Naive thymus-derived CD8-positive, alpha-beta T cell (primary cell): ENCODE data around the gene DENND1B. TPM values are rescaled to one million over a fixed set of nuclear protein-coding genes. Genes with fewer than 3 reads are reported as not detected.
"Not testable (repeated sequence)": the region's sequence is repeated elsewhere in the genome, so short reads cannot be mapped to it uniquely, and the experiment has no call there.

Experiments
- ATAC-seq, 2 donors: fragments of 150-1000 bp; cut with Tn5 transposase in 1 of 2; sonication (Bioruptor Pico), chemical (Tn5 transposase) in 1 of 2; 1 replicate in 1 of 2; 2 replicates in 1 of 2; pipeline ENCODE4 v1.10.0; 2021; ENCODE audit warnings: mild to moderate bottlenecking in 2 of 2, moderate library complexity in 2 of 2
- POLR2A ChIA-PET: fragments of 350-600 bp; sonication (Branson Sonifier 250); formaldehyde crosslinking; loops from one replicate; lab custom pipeline; 2021; ENCODE audit warnings: antibody characterized with exemption; lab: Charles Lee
- DNase-seq, 10 donors: peaks; one replicate each; pipeline versions ENCODE4 v3.0.0 to v3.0.0-alpha.2; 2020 to 2022
- H3K27ac Mint-ChIP-seq, 10 donors: one replicate each; pipeline ENCODE4 v1.8.0; 2020 to 2022; ENCODE audit warnings: mild to moderate bottlenecking in 10 of 10, mixed read lengths in 10 of 10, moderate library complexity in 4 of 10, inconsistent platforms in 1 of 10
- H3K27me3 Mint-ChIP-seq, 5 donors: one replicate each; pipeline ENCODE4 v1.8.0; 2021 to 2022; ENCODE audit warnings: mixed read lengths in 5 of 5
- H3K36me3 Mint-ChIP-seq, 3 donors: one replicate each; pipeline ENCODE4 v1.8.0; 2020 to 2022; ENCODE audit warnings: mixed read lengths in 3 of 3, mild to moderate bottlenecking in 2 of 3, inconsistent platforms in 1 of 3
- H3K4me1 Mint-ChIP-seq, 4 donors: one replicate each; pipeline ENCODE4 v1.8.0; 2021 to 2022; ENCODE audit warnings: mixed read lengths in 4 of 4
- H3K4me3 Mint-ChIP-seq, 10 donors: one replicate each; pipeline ENCODE4 v1.8.0; 2020 to 2022; ENCODE audit warnings: mild to moderate bottlenecking in 10 of 10, mixed read lengths in 10 of 10, moderate library complexity in 6 of 10, inconsistent platforms in 1 of 10
- H3K9me3 Mint-ChIP-seq, 9 donors: one replicate each; pipeline ENCODE4 v1.8.0; 2020 to 2022; ENCODE audit warnings: mixed read lengths in 9 of 9, mild to moderate bottlenecking in 3 of 9, inconsistent platforms in 1 of 9, moderate library complexity in 1 of 9
- polyA plus RNA-seq, 3 donors: library from polyadenylated mRNA; unstranded; fragments of 300-500 nt; fragmentation: Illumina TruSeq; gene quantifications; one replicate each; pipeline ENCODE4 v1.2.3, GENCODE V29; 2021
- total RNA-seq, 8 experiments: library from RNA in 2 of 8; stranded (reverse) in 2 of 8; gene quantifications; one replicate each; pipeline ENCODE4 v1.2.3 and lab custom pipeline; 2021 to 2026

DENND1B gene
- total and polyA plus RNA-seq, 5 experiments from 2014 or later = 5.5 to 14.0 (median 9.4) TPM

DNA sequence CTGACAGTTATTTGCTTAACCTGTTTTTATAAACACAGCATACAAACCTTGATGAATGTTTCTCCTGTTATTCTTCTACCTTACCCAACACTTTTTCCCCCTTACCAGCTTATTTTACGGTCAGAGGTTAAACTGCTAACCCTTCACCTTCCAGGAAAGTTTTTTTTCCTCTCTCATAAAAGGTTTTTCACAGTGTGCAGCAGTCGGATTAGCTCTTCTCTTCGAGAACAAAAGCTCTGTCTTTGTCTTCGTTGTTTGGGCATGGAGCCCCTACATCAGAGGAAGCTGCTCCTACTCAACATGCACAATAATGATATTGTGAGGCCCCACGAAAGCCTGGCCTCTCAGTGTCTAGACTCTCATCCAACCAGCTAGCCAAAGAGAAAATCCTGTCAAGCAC is 42.0 kb downstream of the DENND1B start:
- ATAC-seq = no peak
- peaks cover 0 to 8% (median 2%) of the 10 kb centered on the region in 9 donors for H3K9me3 Mint-ChIP-seq
- H3K36me3 Mint-ChIP-seq = peaks cover 6 to 29% (median 11%) of the 10 kb centered on the region in 3 donors
- peaks cover 17 to 27% (median 20%) of the 10 kb centered on the region in 4 donors for H3K4me1 Mint-ChIP-seq
- POLR2A ChIA-PET = no interaction called here
- H3K4me3 Mint-ChIP-seq = no peak overlapping the region
- H3K27ac Mint-ChIP-seq = no peak overlapping the region
- DNase-seq = no peak
- no peaks in the 10 kb centered on the region for H3K27me3 Mint-ChIP-seq

DNA sequence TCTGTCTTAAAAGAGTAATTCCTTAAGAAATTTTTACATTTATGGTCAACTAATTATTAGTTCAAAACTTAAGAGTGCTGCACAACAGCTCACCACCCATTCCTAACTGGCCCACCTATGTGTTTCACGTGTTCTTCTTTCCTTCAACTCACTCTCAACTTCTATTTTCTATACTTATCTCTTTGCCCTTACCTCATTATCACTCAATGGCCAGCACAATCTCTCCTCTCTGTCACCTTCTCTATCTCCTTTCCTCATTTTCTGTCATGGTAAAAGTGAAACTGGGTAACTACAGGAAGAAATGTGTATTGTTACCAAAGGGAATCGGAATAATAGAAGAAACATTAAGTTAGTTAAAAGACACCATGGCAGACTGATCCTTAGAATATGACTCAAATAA is 43.1 kb downstream of the DENND1B start:
- Mint-ChIP-seq H3K36me3 (peaks cover 11 to 36% (median 14%) of the 10 kb centered on the region in 3 donors), H3K27me3 (no peaks in the 10 kb centered on the region), H3K27ac (no peak overlapping the region), H3K4me3 (no peak overlapping the region), H3K4me1 (peaks cover 6 to 22% (median 13%) of the 10 kb centered on the region in 4 donors), H3K9me3 (peaks cover 0 to 18% (median 7%) of the 10 kb centered on the region in 9 donors)
- POLR2A ChIA-PET = no interaction called here
- DNase-seq (no peak), ATAC-seq (no peak)

DNA sequence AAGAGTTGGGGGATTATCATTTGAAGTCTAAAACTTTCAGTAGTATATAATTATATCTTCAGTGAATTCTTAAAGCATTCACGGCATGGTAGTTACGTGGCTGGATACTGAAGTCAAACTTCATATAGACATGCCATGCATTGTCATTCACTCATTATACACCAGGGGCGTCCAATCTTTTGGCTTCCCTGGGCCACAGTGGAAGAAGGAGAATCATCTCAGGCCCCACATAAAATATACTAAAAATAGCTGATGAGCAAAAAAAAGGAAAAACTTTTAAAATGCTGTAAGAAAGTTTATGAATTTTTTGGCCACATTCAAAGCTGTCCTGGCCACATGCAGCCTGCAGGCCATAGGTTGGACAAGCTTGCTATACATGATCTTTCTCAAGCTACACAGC is 43.8 kb downstream of the DENND1B start:
- Mint-ChIP-seq H3K4me3 (no peak overlapping the region), H3K27ac (no peak overlapping the region), H3K4me1 (peaks cover 0 to 15% (median 6%) of the 10 kb centered on the region in 4 donors), H3K27me3 (no peaks in the 10 kb centered on the region), H3K9me3 (peaks cover 1 to 26% (median 12%) of the 10 kb centered on the region in 9 donors), H3K36me3 (peaks cover 14 to 43% (median 19%) of the 10 kb centered on the region in 3 donors)
- POLR2A ChIA-PET = no interaction called here
- no peak for DNase-seq
- no peak for ATAC-seq

DNA sequence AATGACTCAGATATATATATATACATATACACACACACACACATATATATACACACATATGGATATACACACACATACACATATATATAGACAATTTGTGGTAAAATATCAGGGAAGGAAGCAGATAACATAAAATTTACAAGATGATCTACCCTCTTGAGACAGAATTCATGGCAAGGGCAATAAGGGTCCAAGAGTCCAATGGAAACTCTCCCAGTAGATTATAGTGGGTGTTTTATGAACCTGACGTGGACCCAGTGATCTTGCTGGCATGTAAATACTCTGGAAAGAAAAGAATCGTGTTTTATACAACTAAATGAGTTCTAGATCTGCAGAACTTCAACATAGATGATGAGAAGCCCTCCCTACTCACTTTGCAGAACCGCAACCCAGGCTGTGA is 49.3 kb downstream of the DENND1B start:
- no peak overlapping the region for H3K27ac Mint-ChIP-seq
- no peaks in the 10 kb centered on the region for H3K27me3 Mint-ChIP-seq
- H3K4me3 Mint-ChIP-seq = no peak overlapping the region
- no peak for DNase-seq
- POLR2A ChIA-PET = no interaction called here
- peaks cover 10 to 52% (median 30%) of the 10 kb centered on the region in 9 donors for H3K9me3 Mint-ChIP-seq
- ATAC-seq = no peak
- peaks cover 8 to 39% (median 36%) of the 10 kb centered on the region in 3 donors for H3K36me3 Mint-ChIP-seq
- H3K4me1 Mint-ChIP-seq = peaks cover 0 to 3% (median 1%) of the 10 kb centered on the region in 4 donors

DNA sequence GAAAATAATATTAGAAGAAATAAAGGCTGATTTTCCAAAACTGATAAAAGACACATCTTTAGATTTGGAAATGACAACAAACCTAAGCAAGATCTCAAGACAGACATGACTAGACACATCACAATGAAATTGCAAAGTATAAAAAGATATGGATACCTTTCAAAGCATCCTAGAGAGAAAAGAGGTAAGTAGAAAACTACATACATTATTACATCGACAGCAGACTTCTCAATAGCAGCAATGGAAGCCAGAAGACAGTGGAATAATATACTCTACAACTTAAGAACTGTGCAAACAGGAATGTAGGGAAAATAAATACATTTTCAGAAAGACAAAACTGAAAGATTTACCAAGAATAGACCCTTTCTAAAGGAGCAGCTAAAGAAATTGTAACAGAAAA is 50.2 kb downstream of the DENND1B start:
- no peak for ATAC-seq
- no peaks in the 10 kb centered on the region for H3K27me3 Mint-ChIP-seq
- peaks cover 0 to 3% (median 1%) of the 10 kb centered on the region in 4 donors for H3K4me1 Mint-ChIP-seq
- H3K36me3 Mint-ChIP-seq = peaks cover 8 to 37% (median 36%) of the 10 kb centered on the region in 3 donors
- no peak overlapping the region for H3K27ac Mint-ChIP-seq
- H3K4me3 Mint-ChIP-seq = no peak overlapping the region
- no peak for DNase-seq
- peaks cover 10 to 52% (median 30%) of the 10 kb centered on the region in 9 donors for H3K9me3 Mint-ChIP-seq
- POLR2A ChIA-PET = no interaction called here

DNA sequence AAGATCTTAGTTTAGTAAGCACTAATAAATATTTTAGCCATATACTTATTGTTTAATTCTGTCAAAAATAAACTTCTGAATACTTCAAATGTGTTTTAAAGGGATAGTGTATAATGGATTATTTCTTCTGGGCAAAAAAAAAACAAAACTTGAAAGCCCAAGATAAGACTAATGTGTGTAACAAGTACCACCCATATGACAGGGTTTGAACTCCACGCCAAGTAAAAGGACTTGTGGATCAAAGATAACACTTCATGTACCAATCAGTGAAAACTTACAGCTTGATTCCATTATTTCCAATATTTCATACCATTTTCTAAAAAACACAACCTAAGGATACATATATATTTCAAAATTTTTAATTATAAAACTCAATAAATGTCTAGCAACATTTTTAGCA is 59.5 kb downstream of the DENND1B start:
- Mint-ChIP-seq H3K36me3 (no peaks in the 10 kb centered on the region), H3K27ac (no peak overlapping the region), H3K4me1 (peaks cover 4 to 14% (median 9%) of the 10 kb centered on the region in 4 donors), H3K9me3 (no peaks in the 10 kb centered on the region), H3K4me3 (no peak overlapping the region), H3K27me3 (no peaks in the 10 kb centered on the region)
- POLR2A ChIA-PET = no interaction called here
- DNase-seq (no peak), ATAC-seq (no peak)

DNA sequence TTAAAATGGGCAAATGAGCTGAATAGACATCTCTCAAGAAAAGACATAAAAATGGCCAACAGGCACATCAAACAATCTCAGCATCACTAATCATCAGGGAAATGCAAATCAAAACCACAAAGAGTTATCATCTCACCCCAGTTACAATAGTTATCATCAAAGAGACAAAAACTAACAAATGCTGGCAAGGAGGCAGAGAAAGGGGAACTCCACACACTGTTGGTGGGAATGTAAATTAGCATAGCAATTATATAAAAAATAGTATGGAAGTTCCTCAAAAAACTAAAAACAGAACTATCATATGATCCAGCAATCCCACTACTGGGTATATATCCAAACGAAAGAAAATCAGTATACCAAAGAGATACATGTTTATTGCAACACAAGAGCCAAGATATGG is 68.7 kb downstream of the DENND1B start:
- Mint-ChIP-seq H3K9me3 (peaks cover 0 to 10% (median 2%) of the 10 kb centered on the region in 9 donors), H3K36me3 (peaks cover 8 to 21% (median 16%) of the 10 kb centered on the region in 3 donors), H3K4me3 (no peak overlapping the region), H3K27me3 (no peaks in the 10 kb centered on the region), H3K27ac (no peak overlapping the region), H3K4me1 (peaks cover 5 to 16% (median 8%) of the 10 kb centered on the region in 4 donors)
- POLR2A ChIA-PET = interaction anchor here (0.6 kb wide), 1 partner anchor 91 kb away, joined by 3 read pairs; no protein-coding TSS in a partner anchor
- no peak for ATAC-seq
- no peak for DNase-seq

DNA sequence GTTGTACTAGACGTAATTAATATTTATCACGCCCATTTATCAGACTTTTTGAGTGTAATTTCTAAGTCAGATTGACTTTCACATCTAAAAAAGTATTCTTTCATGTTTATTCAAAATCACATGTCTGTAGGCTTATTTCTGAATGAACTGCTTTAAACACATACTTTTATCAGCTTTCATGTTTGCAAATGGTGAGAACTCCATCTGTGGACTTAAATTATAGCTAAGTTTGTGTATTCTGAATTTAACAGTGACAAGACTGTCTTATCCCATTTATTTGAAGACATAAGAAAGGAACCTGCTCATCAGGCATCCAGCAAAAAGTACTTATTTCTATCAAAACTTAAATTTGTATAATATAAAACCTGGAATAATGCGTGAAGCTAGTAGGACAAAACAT is 69.3 kb downstream of the DENND1B start:
- no peak overlapping the region for H3K27ac Mint-ChIP-seq
- POLR2A ChIA-PET = no interaction called here
- H3K9me3 Mint-ChIP-seq = peaks cover 0 to 13% (median 4%) of the 10 kb centered on the region in 9 donors
- H3K27me3 Mint-ChIP-seq = no peaks in the 10 kb centered on the region
- H3K4me3 Mint-ChIP-seq = no peak overlapping the region
- ATAC-seq = no peak
- peaks cover 10 to 24% (median 22%) of the 10 kb centered on the region in 3 donors for H3K36me3 Mint-ChIP-seq
- no peak for DNase-seq
- peaks cover 5 to 16% (median 8%) of the 10 kb centered on the region in 4 donors for H3K4me1 Mint-ChIP-seq

DNA sequence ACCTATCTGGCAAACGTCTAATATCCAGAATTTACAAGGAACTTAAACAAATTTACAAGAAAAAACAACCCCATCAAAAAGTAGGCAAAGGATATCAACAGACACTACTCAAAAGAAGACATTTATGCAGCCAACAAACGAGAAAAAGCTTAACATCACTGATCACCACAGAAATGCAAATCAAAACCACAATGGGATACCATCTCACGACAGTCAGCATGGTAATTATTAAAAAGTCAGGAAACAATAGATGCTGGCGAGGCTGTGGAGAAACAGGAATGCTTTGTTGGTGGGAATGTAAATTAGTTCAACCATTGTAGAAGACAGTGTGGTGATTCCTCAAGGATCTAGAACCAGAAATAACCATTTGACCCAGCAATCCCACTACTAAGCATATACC is 74.6 kb downstream of the DENND1B start:
- Mint-ChIP-seq H3K36me3 (peaks cover 16 to 23% (median 20%) of the 10 kb centered on the region in 3 donors), H3K9me3 (peaks cover 0 to 16% (median 2%) of the 10 kb centered on the region in 9 donors), H3K4me1 (peaks cover 18 to 41% (median 27%) of the 10 kb centered on the region in 4 donors)
- H3K27ac Mint-ChIP-seq, DNase-seq, ATAC-seq, POLR2A ChIA-PET, H3K4me3 Mint-ChIP-seq, H3K27me3 Mint-ChIP-seq: not testable (repeated sequence)

DNA sequence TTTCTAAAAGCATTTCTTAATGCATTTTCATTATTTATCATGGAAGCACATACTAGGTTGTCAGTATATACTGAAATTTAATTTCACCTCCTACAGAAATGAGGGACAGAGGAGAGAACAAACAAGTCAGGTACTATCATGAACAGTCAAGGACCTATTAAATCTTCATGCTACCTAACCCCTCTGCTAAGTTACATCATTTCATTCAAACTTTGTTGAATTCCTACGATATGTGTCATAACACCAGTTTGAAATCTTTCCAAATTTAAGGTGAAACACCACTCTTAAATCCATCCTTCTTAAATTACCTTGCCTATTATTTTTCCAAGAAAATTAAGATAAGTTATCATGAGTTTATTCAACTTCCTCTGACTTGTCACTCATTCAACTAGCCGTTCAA is 78.9 kb downstream of the DENND1B start:
- POLR2A ChIA-PET = no interaction called here
- no peak overlapping the region for H3K27ac Mint-ChIP-seq
- DNase-seq (no peak), ATAC-seq (no peak)
- no peak overlapping the region for H3K4me3 Mint-ChIP-seq
- H3K27me3 Mint-ChIP-seq = no peaks in the 10 kb centered on the region
- peaks cover 0 to 16% (median 2%) of the 10 kb centered on the region in 9 donors for H3K9me3 Mint-ChIP-seq
- peaks cover 14 to 41% (median 33%) of the 10 kb centered on the region in 4 donors for H3K4me1 Mint-ChIP-seq
- peaks cover 5 to 17% (median 15%) of the 10 kb centered on the region in 3 donors for H3K36me3 Mint-ChIP-seq

DNA sequence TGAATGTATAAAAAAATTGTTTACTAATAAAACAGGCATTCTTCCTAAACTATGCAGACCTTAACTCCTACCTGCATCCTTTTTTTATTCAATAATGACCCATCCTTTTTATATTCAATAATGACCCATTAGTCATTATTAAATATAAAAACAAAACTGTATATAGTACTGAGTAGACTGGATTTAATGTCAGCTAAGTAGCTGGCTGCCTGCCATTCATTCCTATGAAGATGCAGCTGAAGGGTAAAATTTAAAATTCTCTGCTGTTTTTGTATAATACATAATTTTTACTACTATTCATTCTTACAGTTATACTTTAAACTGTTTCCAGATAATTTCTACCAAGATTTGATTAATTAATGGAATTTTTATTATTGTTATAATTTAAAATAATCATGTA is 79.3 kb downstream of the DENND1B start:
- Mint-ChIP-seq H3K27me3 (no peaks in the 10 kb centered on the region), H3K27ac (no peak overlapping the region), H3K4me3 (no peak overlapping the region), H3K4me1 (peaks cover 14 to 41% (median 33%) of the 10 kb centered on the region in 4 donors), H3K9me3 (peaks cover 0 to 13% (median 0%) of the 10 kb centered on the region in 9 donors), H3K36me3 (peaks cover under 1 to 17% (median 13%) of the 10 kb centered on the region in 3 donors)
- no peak for DNase-seq
- ATAC-seq = no peak
- POLR2A ChIA-PET = no interaction called here

DNA sequence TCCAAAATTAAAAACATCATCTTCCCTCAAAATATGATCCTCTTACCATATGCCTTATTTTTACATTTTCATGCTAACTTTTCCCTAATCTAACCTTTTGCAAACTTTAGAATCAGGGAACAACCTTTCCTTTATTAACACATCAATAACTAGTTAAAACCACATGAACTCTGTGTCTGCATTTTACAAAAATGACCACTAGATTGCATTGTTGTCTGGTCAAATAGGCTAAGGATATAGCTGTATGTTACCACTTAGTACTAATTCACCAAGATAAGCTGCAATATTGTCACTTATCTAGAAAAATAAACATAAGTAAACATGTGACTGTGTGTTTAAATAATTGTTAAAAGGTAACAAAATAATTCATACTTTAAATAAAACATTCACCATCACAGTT is 82.3 kb downstream of the DENND1B start:
- Mint-ChIP-seq H3K4me1 (peaks cover 5 to 15% (median 14%) of the 10 kb centered on the region in 4 donors), H3K4me3 (no peak overlapping the region), H3K36me3 (peaks cover 16 to 34% (median 21%) of the 10 kb centered on the region in 3 donors), H3K27ac (no peak overlapping the region), H3K9me3 (peaks cover 0 to 17% (median 10%) of the 10 kb centered on the region in 9 donors), H3K27me3 (no peaks in the 10 kb centered on the region)
- DNase-seq = no peak
- ATAC-seq = no peak
- POLR2A ChIA-PET = no interaction called here

DNA sequence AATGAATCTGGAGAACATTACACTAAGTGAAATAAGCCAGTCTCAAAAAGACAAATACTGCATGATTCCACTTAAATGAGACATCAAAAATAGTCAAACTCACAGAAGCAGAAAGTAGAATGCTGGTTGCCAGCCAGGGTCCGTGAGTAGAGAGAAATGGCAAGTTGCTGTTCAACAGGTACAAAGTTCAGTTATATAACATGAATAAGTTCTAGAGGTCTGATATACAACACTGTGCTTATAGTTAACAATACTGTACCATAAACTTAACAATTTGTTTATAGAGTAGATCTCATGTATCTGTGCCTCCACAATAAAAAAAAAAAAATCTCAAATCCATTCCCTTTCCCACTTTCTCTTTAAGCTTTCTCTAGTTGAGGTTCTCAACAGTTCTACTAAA is 83.5 kb downstream of the DENND1B start:
- no peak overlapping the region for H3K4me3 Mint-ChIP-seq
- peaks cover 0 to 8% (median 7%) of the 10 kb centered on the region in 4 donors for H3K4me1 Mint-ChIP-seq
- ATAC-seq (no peak), DNase-seq (no peak)
- peaks cover 0 to 19% (median 11%) of the 10 kb centered on the region in 9 donors for H3K9me3 Mint-ChIP-seq
- peaks cover 17 to 35% (median 24%) of the 10 kb centered on the region in 3 donors for H3K36me3 Mint-ChIP-seq
- peak overlapping the region in 1 of 10 donors; percentile 43 for H3K27ac Mint-ChIP-seq
- H3K27me3 Mint-ChIP-seq = no peaks in the 10 kb centered on the region
- POLR2A ChIA-PET = no interaction called here
